ENCODE data around the gene SYCP3. TPM values are rescaled to one million over a fixed set of nuclear protein-coding genes. Genes with fewer than 3 reads are reported as not detected.

Gene SYCP3
- total RNA-seq, 1 experiment from 2014 or later = 0.16 TPM

DNA sequence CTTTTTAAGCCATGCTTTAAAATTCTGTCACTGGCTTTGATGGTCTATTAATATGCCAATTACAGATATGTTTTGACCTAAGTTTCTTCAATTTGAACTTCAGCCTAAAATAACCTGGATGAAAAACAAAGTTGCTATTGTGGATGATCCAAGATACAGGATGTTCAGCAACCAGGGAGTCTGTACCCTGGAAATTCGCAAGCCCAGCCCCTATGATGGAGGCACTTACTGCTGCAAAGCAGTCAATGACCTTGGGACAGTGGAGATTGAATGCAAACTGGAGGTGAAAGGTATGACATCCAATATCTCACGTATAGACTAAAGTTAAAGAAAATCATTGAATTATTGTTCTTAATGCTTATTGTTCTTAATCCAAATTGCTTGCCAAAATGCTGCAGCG lies 59.0 kb downstream of the SYCP3 start:
- Histone ChIP-seq H3K4me3 (ENCODE audit: low read depth, low read length) (no peak overlapping the region), H3K27me3 (replicated peaks; ENCODE audit: control insufficient read depth, insufficient read depth, low read length) (no peaks in the 10 kb centered on the region), H3K36me3 (ENCODE audit: control insufficient read depth, insufficient read depth, low read length) (no peaks in the 10 kb centered on the region), H3K9me3 (no peaks in the 10 kb centered on the region), H3K4me1 (peaks cover 7% of the 10 kb centered on the region; the same call in 1 of the 2 replicates)
- no peak overlapping the region for H3K27ac Mint-ChIP-seq (ENCODE audit: unreplicated experiment)
- ChIA-PET CTCF (no interaction called here), POLR2A (no interaction called here)
- no peaks in the 10 kb centered on the region for H3K9me3 Mint-ChIP-seq (ENCODE audit: unreplicated experiment)
- TF ChIP-seq, protein P1, sequence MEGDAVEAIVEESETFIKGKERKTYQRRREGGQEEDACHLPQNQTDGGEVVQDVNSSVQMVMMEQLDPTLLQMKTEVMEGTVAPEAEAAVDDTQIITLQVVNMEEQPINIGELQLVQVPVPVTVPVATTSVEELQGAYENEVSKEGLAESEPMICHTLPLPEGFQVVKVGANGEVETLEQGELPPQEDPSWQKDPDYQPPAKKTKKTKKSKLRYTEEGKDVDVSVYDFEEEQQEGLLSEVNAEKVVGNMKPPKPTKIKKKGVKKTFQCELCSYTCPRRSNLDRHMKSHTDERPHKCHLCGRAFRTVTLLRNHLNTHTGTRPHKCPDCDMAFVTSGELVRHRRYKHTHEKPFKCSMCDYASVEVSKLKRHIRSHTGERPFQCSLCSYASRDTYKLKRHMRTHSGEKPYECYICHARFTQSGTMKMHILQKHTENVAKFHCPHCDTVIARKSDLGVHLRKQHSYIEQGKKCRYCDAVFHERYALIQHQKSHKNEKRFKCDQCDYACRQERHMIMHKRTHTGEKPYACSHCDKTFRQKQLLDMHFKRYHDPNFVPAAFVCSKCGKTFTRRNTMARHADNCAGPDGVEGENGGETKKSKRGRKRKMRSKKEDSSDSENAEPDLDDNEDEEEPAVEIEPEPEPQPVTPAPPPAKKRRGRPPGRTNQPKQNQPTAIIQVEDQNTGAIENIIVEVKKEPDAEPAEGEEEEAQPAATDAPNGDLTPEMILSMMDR (IDR thresholded peaks at IDR 0.05; ENCODE audit: insufficient read depth in 1 of 2, low read depth in 1 of 2, low read length in 1 of 2, severe bottlenecking in 1 of 2, unreplicated experiment in 1 of 2) = no peak
- no peak overlapping the region for H3K4me3 Mint-ChIP-seq (ENCODE audit: unreplicated experiment)
- H3K27me3 Mint-ChIP-seq (ENCODE audit: insufficient read depth, unreplicated experiment) = no peaks in the 10 kb centered on the region
- H3K4me1 Mint-ChIP-seq (ENCODE audit: low read depth, unreplicated experiment) = no peaks in the 10 kb centered on the region
- no TSS peak for BruUV-seq (replicated peaks)
- H3K36me3 Mint-ChIP-seq (ENCODE audit: insufficient read depth, unreplicated experiment) = no peaks in the 10 kb centered on the region
- intact Hi-C loops (cut with micrococcal nuclease; ENCODE audit: unreplicated experiment) = no loop called here
- no peak for DNase-seq

Other genes with a start within 250 kb of the SYCP3 start
- gene MYBPC1, start 144.5 kb downstream of the SYCP3 start, total RNA-seq (2022) = 0.19 TPM in 1 of 2 replicates, not detected in the other
- 45.4 and 54.6 TPM in 2 replicates for gene CHPT1, start 41.8 kb downstream of the SYCP3 start, total RNA-seq (2022)
- 33.1 and 39.1 TPM in 2 replicates for gene GNPTAB, start 91.5 kb upstream of the SYCP3 start, total RNA-seq (2022)
- 44.5 and 46.4 TPM in 2 replicates for gene DRAM1, start 138.1 kb upstream of the SYCP3 start, total RNA-seq (2022)